ENCODE results near the gene ERF.

The ERF gene

GRCh38 chr19:42279155-42279901 is 24.4 kb upstream of the ERF start:
- DNase-seq (ENCODE audit: low read depth, low spot score) = no peak
- H3K4me3 ChIP-seq (ENCODE audit: insufficient read length, low read depth) = peak overlapping the region; percentile 77
- H3K4me1 ChIP-seq (ENCODE audit: insufficient read depth, insufficient read length) = peaks cover 27% of the 10 kb centered on the region

DNA sequence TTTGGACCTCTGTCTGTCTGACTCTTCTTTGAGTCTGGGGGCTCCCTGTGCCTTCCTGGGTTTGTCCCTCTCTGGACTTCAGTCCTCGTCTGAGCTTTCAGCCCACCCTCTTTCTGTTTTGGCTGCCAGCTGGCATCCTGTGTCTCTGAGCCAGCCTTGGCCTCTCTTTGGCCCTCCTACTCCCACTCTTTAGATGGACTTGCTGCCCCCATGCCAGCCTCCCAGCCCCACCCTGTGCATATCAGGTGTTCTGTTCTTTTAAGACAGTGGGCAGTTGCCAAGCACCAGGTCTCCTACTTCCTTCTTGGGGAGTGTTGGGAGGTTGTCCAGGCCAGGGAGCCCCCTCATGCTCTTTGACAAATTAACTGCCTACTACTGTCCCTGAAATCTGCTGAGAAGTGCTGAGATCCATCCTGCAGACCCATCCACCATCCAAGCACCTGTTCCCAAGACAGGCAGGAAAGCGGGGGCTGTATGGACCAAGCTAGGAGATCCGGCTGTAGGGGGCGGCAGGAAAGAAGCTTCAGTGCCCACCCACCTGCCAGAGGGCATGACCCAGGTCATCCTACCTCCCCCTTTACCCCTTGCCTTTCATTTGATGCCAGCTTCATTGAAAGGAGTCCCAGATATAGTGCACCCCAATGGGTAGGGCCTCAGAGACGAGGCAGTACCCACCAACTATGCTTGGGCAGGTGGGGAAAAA is 23.7 kb upstream of the ERF start:
- H3K4me3 ChIP-seq (ENCODE audit: insufficient read length, low read depth) = no peak overlapping the region
- peak overlapping the region; percentile 8 for H3K9ac ChIP-seq (ENCODE audit: insufficient read length, low read depth)
- no peak for DNase-seq (ENCODE audit: low read depth, low spot score)
- peaks cover 27% of the 10 kb centered on the region for H3K4me1 ChIP-seq (ENCODE audit: insufficient read depth, insufficient read length)
- no peaks in the 10 kb centered on the region for H3K9me3 ChIP-seq (ENCODE audit: insufficient read depth, low read length)
- H3K27me3 ChIP-seq (ENCODE audit: insufficient read depth, insufficient read length) = no peaks in the 10 kb centered on the region
- TF ChIP-seq YY1 (IDR thresholded peaks at IDR 0.05; ENCODE audit: insufficient read depth, insufficient read length) (no peak), SUZ12 (IDR thresholded peaks at IDR 0.05; ENCODE audit: extremely low read depth, insufficient read depth, insufficient read length) (no peak), ZNF274 (IDR thresholded peaks at IDR 0.05; ENCODE audit: low read depth, low read length) (no peak)
- peaks cover 18% of the 10 kb centered on the region for H3K36me3 ChIP-seq (ENCODE audit: insufficient read depth, insufficient read length, low read length)

More at GRCh38 chr19:42279155-42279901, 24.4 kb upstream of the ERF start:
- Histone ChIP-seq H3K27me3 (ENCODE audit: insufficient read depth, insufficient read length) (no peaks in the 10 kb centered on the region), H3K9me3 (ENCODE audit: insufficient read depth, low read length) (no peaks in the 10 kb centered on the region), H3K9ac (ENCODE audit: insufficient read length, low read depth) (peak overlapping the region; percentile 69), H3K36me3 (ENCODE audit: insufficient read depth, insufficient read length, low read length) (peaks cover 12% of the 10 kb centered on the region)
- TF ChIP-seq ZNF274 (IDR thresholded peaks at IDR 0.05; ENCODE audit: low read depth, low read length) (no peak), YY1 (IDR thresholded peaks at IDR 0.05; ENCODE audit: insufficient read depth, insufficient read length) (no peak), SUZ12 (IDR thresholded peaks at IDR 0.05; ENCODE audit: extremely low read depth, insufficient read depth, insufficient read length) (no peak)

DNA sequence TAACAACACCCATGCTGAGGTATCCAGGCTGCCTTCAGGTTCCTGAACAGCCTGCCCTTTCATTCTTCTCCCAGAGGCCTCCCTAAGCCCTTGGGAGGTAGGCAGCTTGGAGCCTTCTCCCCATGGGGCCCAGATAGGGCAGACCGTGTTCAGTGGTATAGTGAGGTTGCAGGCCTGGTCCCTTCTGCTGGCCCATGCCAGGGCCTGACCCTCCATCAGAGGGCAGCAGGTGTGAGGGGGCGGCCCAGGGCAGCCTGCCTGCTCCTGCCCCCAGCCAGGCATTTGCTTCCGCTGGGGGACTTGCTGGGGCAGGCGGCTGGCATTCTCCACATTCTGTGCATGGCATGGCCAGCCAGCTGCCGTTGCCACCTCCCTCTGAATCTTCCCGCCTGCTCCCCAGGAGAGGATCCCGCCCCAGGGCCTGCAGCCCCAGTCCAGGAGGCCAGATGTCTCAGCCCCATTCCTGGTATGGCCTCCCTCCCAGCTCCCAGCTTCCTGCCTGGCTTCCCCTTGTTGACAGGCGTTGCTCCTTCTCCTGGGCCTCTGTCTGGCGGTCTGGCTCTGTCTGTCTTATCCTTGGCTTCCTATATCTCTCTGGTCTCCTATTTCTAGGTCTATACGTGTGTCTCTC is 23.0 kb upstream of the ERF start:
- TF ChIP-seq SUZ12 (IDR thresholded peaks at IDR 0.05; ENCODE audit: extremely low read depth, insufficient read depth, insufficient read length) = no peak
- no peak for TF ChIP-seq ZNF274 (IDR thresholded peaks at IDR 0.05; ENCODE audit: low read depth, low read length)
- TF ChIP-seq YY1 (IDR thresholded peaks at IDR 0.05; ENCODE audit: insufficient read depth, insufficient read length) = no peak
- peak overlapping the region; percentile 8 for H3K9ac ChIP-seq (ENCODE audit: insufficient read length, low read depth)
- H3K36me3 ChIP-seq (ENCODE audit: insufficient read depth, insufficient read length, low read length) = peaks cover 25% of the 10 kb centered on the region
- H3K4me3 ChIP-seq (ENCODE audit: insufficient read length, low read depth) = no peak overlapping the region
- H3K4me1 ChIP-seq (ENCODE audit: insufficient read depth, insufficient read length) = peaks cover 22% of the 10 kb centered on the region
- no peaks in the 10 kb centered on the region for H3K27me3 ChIP-seq (ENCODE audit: insufficient read depth, insufficient read length)
- no peak for DNase-seq (ENCODE audit: low read depth, low spot score)
- no peaks in the 10 kb centered on the region for H3K9me3 ChIP-seq (ENCODE audit: insufficient read depth, low read length)

DNA sequence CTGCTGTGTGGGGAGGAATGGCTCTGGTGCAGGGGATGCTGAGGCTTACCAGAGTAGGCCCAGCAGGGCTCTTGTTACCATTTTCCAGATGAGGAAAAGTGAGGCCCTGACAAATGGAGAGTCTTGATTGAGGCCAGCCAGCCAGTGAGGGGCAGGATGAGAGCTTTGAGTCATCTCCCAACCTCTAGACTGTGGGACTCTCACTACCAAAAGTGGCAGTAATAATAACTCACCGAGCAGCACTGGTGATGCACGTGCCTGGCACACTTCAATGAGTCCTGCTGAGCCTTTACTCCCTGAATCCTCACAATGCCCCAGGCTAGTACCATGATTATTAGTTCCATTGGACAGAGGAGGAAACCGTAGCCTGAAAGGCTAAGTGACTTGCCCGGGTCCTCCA is 21.9 kb upstream of the ERF start:
- TF ChIP-seq ZNF274 (IDR thresholded peaks at IDR 0.05; ENCODE audit: low read depth, low read length) = no peak
- no peak for TF ChIP-seq YY1 (IDR thresholded peaks at IDR 0.05; ENCODE audit: insufficient read depth, insufficient read length)
- no peak for TF ChIP-seq SUZ12 (IDR thresholded peaks at IDR 0.05; ENCODE audit: extremely low read depth, insufficient read depth, insufficient read length)
- Histone ChIP-seq H3K4me1 (ENCODE audit: insufficient read depth, insufficient read length) (peaks cover 13% of the 10 kb centered on the region), H3K9me3 (ENCODE audit: insufficient read depth, low read length) (no peaks in the 10 kb centered on the region), H3K27me3 (ENCODE audit: insufficient read depth, insufficient read length) (no peaks in the 10 kb centered on the region), H3K36me3 (ENCODE audit: insufficient read depth, insufficient read length, low read length) (peaks cover 34% of the 10 kb centered on the region), H3K4me3 (ENCODE audit: insufficient read length, low read depth) (no peak overlapping the region), H3K9ac (ENCODE audit: insufficient read length, low read depth) (no peak overlapping the region)
- no peak for DNase-seq (ENCODE audit: low read depth, low spot score)

DNA sequence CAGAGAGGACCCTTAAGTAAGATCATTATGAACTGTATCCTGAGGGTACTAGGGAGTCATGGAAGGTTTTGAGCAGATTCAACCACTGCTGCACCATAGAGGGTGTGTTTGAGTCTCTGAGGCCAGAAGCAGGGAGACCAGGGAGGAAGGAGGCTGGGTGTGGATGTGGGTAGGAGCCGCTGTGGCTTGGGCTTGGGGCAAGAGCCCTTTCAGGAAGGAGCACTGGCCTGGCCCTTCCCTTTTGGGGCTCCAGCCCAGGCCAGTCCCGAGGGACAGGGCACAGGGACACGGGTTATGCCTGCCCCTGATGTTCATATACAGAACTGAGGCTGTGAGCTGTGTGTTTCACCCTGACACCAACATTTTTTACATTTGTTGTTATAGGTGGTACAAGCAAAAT is 21.4 kb upstream of the ERF start:
- peaks cover 39% of the 10 kb centered on the region for H3K36me3 ChIP-seq (ENCODE audit: insufficient read depth, insufficient read length, low read length)
- no peak overlapping the region for H3K9ac ChIP-seq (ENCODE audit: insufficient read length, low read depth)
- no peaks in the 10 kb centered on the region for H3K27me3 ChIP-seq (ENCODE audit: insufficient read depth, insufficient read length)
- no peaks in the 10 kb centered on the region for H3K9me3 ChIP-seq (ENCODE audit: insufficient read depth, low read length)
- H3K4me1 ChIP-seq (ENCODE audit: insufficient read depth, insufficient read length) = peaks cover 12% of the 10 kb centered on the region
- TF ChIP-seq SUZ12 (IDR thresholded peaks at IDR 0.05; ENCODE audit: extremely low read depth, insufficient read depth, insufficient read length) (no peak), ZNF274 (IDR thresholded peaks at IDR 0.05; ENCODE audit: low read depth, low read length) (no peak), YY1 (IDR thresholded peaks at IDR 0.05; ENCODE audit: insufficient read depth, insufficient read length) (no peak)
- no peak overlapping the region for H3K4me3 ChIP-seq (ENCODE audit: insufficient read length, low read depth)
- DNase-seq (ENCODE audit: low read depth, low spot score) = no peak

- H3K36me3 ChIP-seq (ENCODE audit: insufficient read depth, insufficient read length, low read length) = peaks cover 42% of the 10 kb centered on the region
- H3K9ac ChIP-seq (ENCODE audit: insufficient read length, low read depth) = no peak overlapping the region
Observed at GRCh38 chr19:42275517-42275916, 20.6 kb upstream of the ERF start.

GRCh38 chr19:42275103-42275502 is 20.2 kb upstream of the ERF start:
- Histone ChIP-seq H3K4me1 (ENCODE audit: insufficient read depth, insufficient read length) (peaks cover 12% of the 10 kb centered on the region), H3K27me3 (ENCODE audit: insufficient read depth, insufficient read length) (no peaks in the 10 kb centered on the region), H3K36me3 (ENCODE audit: insufficient read depth, insufficient read length, low read length) (peaks cover 42% of the 10 kb centered on the region), H3K9me3 (ENCODE audit: insufficient read depth, low read length) (no peaks in the 10 kb centered on the region), H3K4me3 (ENCODE audit: insufficient read length, low read depth) (no peak overlapping the region), H3K9ac (ENCODE audit: insufficient read length, low read depth) (no peak overlapping the region)
- no peak for TF ChIP-seq SUZ12 (IDR thresholded peaks at IDR 0.05; ENCODE audit: extremely low read depth, insufficient read depth, insufficient read length)
- TF ChIP-seq YY1 (IDR thresholded peaks at IDR 0.05; ENCODE audit: insufficient read depth, insufficient read length) = no peak
- no peak for TF ChIP-seq ZNF274 (IDR thresholded peaks at IDR 0.05; ENCODE audit: low read depth, low read length)
- DNase-seq (ENCODE audit: low read depth, low spot score) = no peak

More at GRCh38 chr19:42275517-42275916, 20.6 kb upstream of the ERF start:
- Histone ChIP-seq H3K9me3 (ENCODE audit: insufficient read depth, low read length) (no peaks in the 10 kb centered on the region), H3K4me1 (ENCODE audit: insufficient read depth, insufficient read length) (peaks cover 12% of the 10 kb centered on the region), H3K4me3 (ENCODE audit: insufficient read length, low read depth) (no peak overlapping the region), H3K27me3 (ENCODE audit: insufficient read depth, insufficient read length) (no peaks in the 10 kb centered on the region)
- DNase-seq (ENCODE audit: low read depth, low spot score) = no peak
- TF ChIP-seq YY1 (IDR thresholded peaks at IDR 0.05; ENCODE audit: insufficient read depth, insufficient read length) (no peak), SUZ12 (IDR thresholded peaks at IDR 0.05; ENCODE audit: extremely low read depth, insufficient read depth, insufficient read length) (no peak), ZNF274 (IDR thresholded peaks at IDR 0.05; ENCODE audit: low read depth, low read length) (no peak)

Data from NT2/D1 (cell line).